GM21515 (cell line): ENCODE data around the gene TET3.

ENCODE experiments used
- ATAC-seq: cut with Tn5 transposase; IDR thresholded peaks from one replicate; pipeline ENCODE4 v1.9.1; 2021; ENCODE audit not compliant: unreplicated experiment

TET3 gene

GRCh38 chr2:74003494-74004211 lies 18.9 kb downstream of the TET3 start:
- ATAC-seq, result no peak

- no peak for ATAC-seq
Observed at GRCh38 chr2:74004212-74005182, 19.8 kb downstream of the TET3 start.

GRCh38 chr2:74005786-74006185 lies 21.1 kb downstream of the TET3 start:
- ATAC-seq, result no peak

- no peak for ATAC-seq
Observed at GRCh38 chr2:74006459-74006858, 21.7 kb downstream of the TET3 start.

- no peak for ATAC-seq
Observed at GRCh38 chr2:74007121-74007520, 22.4 kb downstream of the TET3 start.

GRCh38 chr2:74007711-74008110 lies 23.0 kb downstream of the TET3 start:
- no peak for ATAC-seq

GRCh38 chr2:74008761-74009395 lies 24.2 kb downstream of the TET3 start:
- ATAC-seq, result no peak

- ATAC-seq, result no peak
Observed at GRCh38 chr2:74009577-74009976, 24.9 kb downstream of the TET3 start.

GRCh38 chr2:74010087-74010541 lies 25.4 kb downstream of the TET3 start:
- ATAC-seq, result no peak

- no peak for ATAC-seq
Observed at GRCh38 chr2:74011246-74011645, 26.5 kb downstream of the TET3 start.

- no peak for ATAC-seq
Observed at GRCh38 chr2:74014813-74015212, 30.1 kb downstream of the TET3 start.

GRCh38 chr2:74017223-74017622 lies 32.5 kb downstream of the TET3 start:
- no peak for ATAC-seq

- ATAC-seq, result no peak
Observed at GRCh38 chr2:74019516-74019915, 34.8 kb downstream of the TET3 start.

GRCh38 chr2:74020702-74021406 lies 36.1 kb downstream of the TET3 start:
- no peak for ATAC-seq

- no peak for ATAC-seq
Observed at GRCh38 chr2:74021407-74021755, 36.7 kb downstream of the TET3 start.

GRCh38 chr2:74024216-74024615 lies 39.5 kb downstream of the TET3 start:
- ATAC-seq, result no peak

- no peak for ATAC-seq
Observed at GRCh38 chr2:74025971-74026612, 41.4 kb downstream of the TET3 start.

- ATAC-seq, result no peak
Observed at GRCh38 chr2:74026687-74027241, 42.1 kb downstream of the TET3 start.

- ATAC-seq, result no peak
Observed at GRCh38 chr2:74027496-74027895, 42.8 kb downstream of the TET3 start.

GRCh38 chr2:74028290-74028689 lies 43.6 kb downstream of the TET3 start:
- no peak for ATAC-seq
